GM10248 (cell line): Measurements from ENCODE around the gene LOXL1.

Experiments used
- CTCF ChIA-PET: fragments of 300-600 bp; sonication (Branson Sonifier 250); formaldehyde crosslinking; extraction: SDS; loops from one replicate; lab custom pipeline; 2021; ENCODE audit warnings: antibody characterized with exemption; lab: Yijun Ruan, JAX
- POLR2A ChIA-PET: fragments of 350-650 bp; sonication (Branson Sonifier 250); formaldehyde crosslinking; extraction: SDS; loops from one replicate; lab custom pipeline; 2020; ENCODE audit warnings: antibody characterized with exemption; lab: Yijun Ruan, JAX
- DNase-seq: peaks from one replicate; pipeline ENCODE4 v3.0.0; 2012; ENCODE audit errors: extremely low spot score
- CTCF ChIP-seq: IDR thresholded peaks from 2 replicates; pipeline ENCODE4 v1.5.1; 2012; ENCODE audit warnings: mild to moderate bottlenecking, low read depth; ENCODE audit errors: extremely low read depth, missing control alignments, control extremely low read depth

Gene LOXL1

GRCh38 chr15:73922186-73923151 is 3.8 kb upstream of the LOXL1 start:
- ChIA-PET CTCF (interaction anchor here (0.9 to 2.2 kb wide), 2 partner anchors 13 to 15 kb away, joined by 3 to 6 read pairs; no protein-coding TSS in a partner anchor), POLR2A (no interaction called here)
- no peak for TF ChIP-seq CTCF
- no peak for DNase-seq

- no peak for TF ChIP-seq CTCF
- ChIA-PET POLR2A (no interaction called here), CTCF (interaction anchor here (0.9 to 2.3 kb wide), 3 partner anchors 13 to 16 kb away, joined by 3 to 6 read pairs (median 6); no protein-coding TSS in a partner anchor)
- DNase-seq = no peak
Observed at GRCh38 chr15:73923156-73923487, 3.1 kb upstream of the LOXL1 start.

- POLR2A ChIA-PET = no interaction called here
- TF ChIP-seq CTCF = no peak
- DNase-seq = no peak
- CTCF ChIA-PET = interaction anchor here (2.2 to 2.3 kb wide), 2 partner anchors 14 to 16 kb away, joined by 6 read pairs; no protein-coding TSS in a partner anchor
Observed at GRCh38 chr15:73923488-73924164, 2.6 kb upstream of the LOXL1 start.

GRCh38 chr15:73924171-73924921 is 1.9 kb upstream of the LOXL1 start:
- CTCF ChIA-PET = interaction anchor here (2.3 kb wide), 1 partner anchor 17 kb away, joined by 6 read pairs; no protein-coding TSS in a partner anchor
- POLR2A ChIA-PET = no interaction called here
- DNase-seq = no peak
- TF ChIP-seq CTCF = no peak

- ChIA-PET POLR2A (no interaction called here), CTCF (no interaction called here)
- TF ChIP-seq CTCF = no peak
- DNase-seq = no peak
Observed at GRCh38 chr15:73925848-73926218, 429 bp upstream of the LOXL1 start.

GRCh38 chr15:73927003-73927475 is 777 bp downstream of the LOXL1 start:
- TF ChIP-seq CTCF = no peak
- CTCF ChIA-PET = no interaction called here
- peak; percentile 44 for DNase-seq
- POLR2A ChIA-PET = no interaction called here
